ENCODE measurements around the gene SLC16A5. TPM values are rescaled to one million over a fixed set of nuclear protein-coding genes. Genes with fewer than 3 reads are reported as not detected.

The SLC16A5 gene
- total RNA-seq, 1 experiment from 2014 or later = 32.4 TPM

DNA sequence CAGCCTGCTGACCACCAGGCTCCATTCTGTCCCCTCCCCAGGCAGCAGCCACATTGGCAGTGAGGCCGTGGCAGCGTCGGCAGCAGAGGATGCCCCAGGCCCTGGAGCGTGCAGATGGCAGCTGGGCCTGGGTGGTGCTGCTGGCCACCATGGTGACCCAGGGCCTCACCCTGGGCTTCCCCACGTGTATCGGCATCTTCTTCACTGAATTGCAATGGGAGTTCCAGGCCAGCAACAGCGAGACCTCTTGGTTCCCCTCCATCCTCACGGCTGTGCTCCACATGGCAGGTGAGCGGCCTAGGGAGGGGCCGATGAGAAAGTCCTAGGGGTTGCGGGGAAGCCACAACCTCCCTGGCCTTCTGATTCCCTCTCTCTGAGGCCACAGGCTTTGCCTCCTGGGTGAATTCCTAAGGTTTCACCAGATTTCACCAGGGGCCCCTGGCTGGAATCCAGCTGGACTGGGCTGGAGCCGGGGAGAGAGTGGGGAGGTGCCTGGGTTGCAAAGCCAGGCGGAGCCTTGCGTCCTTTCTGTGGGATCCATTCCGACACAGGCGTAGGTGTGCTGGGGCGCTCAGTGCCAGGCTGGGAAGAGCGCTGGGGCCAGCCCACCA lies 5.9 kb downstream of the SLC16A5 start:
- CTCF ChIA-PET = interaction anchor here (0.6 to 4.1 kb wide), 4 partner anchors 12 to 1663 kb away, joined by 3 to 18 read pairs (median 5); no protein-coding TSS in a partner anchor
- TF ChIP-seq, protein P1, sequence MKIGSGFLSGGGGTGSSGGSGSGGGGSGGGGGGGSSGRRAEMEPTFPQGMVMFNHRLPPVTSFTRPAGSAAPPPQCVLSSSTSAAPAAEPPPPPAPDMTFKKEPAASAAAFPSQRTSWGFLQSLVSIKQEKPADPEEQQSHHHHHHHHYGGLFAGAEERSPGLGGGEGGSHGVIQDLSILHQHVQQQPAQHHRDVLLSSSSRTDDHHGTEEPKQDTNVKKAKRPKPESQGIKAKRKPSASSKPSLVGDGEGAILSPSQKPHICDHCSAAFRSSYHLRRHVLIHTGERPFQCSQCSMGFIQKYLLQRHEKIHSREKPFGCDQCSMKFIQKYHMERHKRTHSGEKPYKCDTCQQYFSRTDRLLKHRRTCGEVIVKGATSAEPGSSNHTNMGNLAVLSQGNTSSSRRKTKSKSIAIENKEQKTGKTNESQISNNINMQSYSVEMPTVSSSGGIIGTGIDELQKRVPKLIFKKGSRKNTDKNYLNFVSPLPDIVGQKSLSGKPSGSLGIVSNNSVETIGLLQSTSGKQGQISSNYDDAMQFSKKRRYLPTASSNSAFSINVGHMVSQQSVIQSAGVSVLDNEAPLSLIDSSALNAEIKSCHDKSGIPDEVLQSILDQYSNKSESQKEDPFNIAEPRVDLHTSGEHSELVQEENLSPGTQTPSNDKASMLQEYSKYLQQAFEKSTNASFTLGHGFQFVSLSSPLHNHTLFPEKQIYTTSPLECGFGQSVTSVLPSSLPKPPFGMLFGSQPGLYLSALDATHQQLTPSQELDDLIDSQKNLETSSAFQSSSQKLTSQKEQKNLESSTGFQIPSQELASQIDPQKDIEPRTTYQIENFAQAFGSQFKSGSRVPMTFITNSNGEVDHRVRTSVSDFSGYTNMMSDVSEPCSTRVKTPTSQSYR (CRISPR knock-in tag; IDR thresholded peaks at IDR 0.05) = no peak
- no peak for TF ChIP-seq RORB (CRISPR knock-in tag; IDR thresholded peaks at IDR 0.05)
- TF ChIP-seq, protein P2, sequence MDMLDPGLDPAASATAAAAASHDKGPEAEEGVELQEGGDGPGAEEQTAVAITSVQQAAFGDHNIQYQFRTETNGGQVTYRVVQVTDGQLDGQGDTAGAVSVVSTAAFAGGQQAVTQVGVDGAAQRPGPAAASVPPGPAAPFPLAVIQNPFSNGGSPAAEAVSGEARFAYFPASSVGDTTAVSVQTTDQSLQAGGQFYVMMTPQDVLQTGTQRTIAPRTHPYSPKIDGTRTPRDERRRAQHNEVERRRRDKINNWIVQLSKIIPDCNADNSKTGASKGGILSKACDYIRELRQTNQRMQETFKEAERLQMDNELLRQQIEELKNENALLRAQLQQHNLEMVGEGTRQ (CRISPR knock-in tag; IDR thresholded peaks at IDR 0.05) = no peak
- TF ChIP-seq ZNF121 (CRISPR knock-in tag; IDR thresholded peaks at IDR 0.05) = no peak
- TF ChIP-seq, protein P3, sequence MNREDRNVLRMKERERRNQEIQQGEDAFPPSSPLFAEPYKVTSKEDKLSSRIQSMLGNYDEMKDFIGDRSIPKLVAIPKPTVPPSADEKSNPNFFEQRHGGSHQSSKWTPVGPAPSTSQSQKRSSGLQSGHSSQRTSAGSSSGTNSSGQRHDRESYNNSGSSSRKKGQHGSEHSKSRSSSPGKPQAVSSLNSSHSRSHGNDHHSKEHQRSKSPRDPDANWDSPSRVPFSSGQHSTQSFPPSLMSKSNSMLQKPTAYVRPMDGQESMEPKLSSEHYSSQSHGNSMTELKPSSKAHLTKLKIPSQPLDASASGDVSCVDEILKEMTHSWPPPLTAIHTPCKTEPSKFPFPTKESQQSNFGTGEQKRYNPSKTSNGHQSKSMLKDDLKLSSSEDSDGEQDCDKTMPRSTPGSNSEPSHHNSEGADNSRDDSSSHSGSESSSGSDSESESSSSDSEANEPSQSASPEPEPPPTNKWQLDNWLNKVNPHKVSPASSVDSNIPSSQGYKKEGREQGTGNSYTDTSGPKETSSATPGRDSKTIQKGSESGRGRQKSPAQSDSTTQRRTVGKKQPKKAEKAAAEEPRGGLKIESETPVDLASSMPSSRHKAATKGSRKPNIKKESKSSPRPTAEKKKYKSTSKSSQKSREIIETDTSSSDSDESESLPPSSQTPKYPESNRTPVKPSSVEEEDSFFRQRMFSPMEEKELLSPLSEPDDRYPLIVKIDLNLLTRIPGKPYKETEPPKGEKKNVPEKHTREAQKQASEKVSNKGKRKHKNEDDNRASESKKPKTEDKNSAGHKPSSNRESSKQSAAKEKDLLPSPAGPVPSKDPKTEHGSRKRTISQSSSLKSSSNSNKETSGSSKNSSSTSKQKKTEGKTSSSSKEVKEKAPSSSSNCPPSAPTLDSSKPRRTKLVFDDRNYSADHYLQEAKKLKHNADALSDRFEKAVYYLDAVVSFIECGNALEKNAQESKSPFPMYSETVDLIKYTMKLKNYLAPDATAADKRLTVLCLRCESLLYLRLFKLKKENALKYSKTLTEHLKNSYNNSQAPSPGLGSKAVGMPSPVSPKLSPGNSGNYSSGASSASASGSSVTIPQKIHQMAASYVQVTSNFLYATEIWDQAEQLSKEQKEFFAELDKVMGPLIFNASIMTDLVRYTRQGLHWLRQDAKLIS (CRISPR knock-in tag; IDR thresholded peaks at IDR 0.05; ENCODE audit: borderline replicate concordance) = no peak
- no peak for TF ChIP-seq ZNF671 (CRISPR knock-in tag; IDR thresholded peaks at IDR 0.05)
- no peak for TF ChIP-seq ZBTB21 (CRISPR knock-in tag; IDR thresholded peaks at IDR 0.05; ENCODE audit: borderline replicate concordance)
- TF ChIP-seq, protein P4, sequence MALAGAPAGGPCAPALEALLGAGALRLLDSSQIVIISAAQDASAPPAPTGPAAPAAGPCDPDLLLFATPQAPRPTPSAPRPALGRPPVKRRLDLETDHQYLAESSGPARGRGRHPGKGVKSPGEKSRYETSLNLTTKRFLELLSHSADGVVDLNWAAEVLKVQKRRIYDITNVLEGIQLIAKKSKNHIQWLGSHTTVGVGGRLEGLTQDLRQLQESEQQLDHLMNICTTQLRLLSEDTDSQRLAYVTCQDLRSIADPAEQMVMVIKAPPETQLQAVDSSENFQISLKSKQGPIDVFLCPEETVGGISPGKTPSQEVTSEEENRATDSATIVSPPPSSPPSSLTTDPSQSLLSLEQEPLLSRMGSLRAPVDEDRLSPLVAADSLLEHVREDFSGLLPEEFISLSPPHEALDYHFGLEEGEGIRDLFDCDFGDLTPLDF (CRISPR knock-in tag; IDR thresholded peaks at IDR 0.05) = no peak
- no peak for TF ChIP-seq RELA (CRISPR knock-in tag; IDR thresholded peaks at IDR 0.05; ENCODE audit: borderline replicate concordance)
- no peak for TF ChIP-seq NR3C1 (CRISPR knock-in tag; conservative IDR thresholded peaks at IDR 0.05; ENCODE audit: low read depth)
- TF ChIP-seq, protein P5, sequence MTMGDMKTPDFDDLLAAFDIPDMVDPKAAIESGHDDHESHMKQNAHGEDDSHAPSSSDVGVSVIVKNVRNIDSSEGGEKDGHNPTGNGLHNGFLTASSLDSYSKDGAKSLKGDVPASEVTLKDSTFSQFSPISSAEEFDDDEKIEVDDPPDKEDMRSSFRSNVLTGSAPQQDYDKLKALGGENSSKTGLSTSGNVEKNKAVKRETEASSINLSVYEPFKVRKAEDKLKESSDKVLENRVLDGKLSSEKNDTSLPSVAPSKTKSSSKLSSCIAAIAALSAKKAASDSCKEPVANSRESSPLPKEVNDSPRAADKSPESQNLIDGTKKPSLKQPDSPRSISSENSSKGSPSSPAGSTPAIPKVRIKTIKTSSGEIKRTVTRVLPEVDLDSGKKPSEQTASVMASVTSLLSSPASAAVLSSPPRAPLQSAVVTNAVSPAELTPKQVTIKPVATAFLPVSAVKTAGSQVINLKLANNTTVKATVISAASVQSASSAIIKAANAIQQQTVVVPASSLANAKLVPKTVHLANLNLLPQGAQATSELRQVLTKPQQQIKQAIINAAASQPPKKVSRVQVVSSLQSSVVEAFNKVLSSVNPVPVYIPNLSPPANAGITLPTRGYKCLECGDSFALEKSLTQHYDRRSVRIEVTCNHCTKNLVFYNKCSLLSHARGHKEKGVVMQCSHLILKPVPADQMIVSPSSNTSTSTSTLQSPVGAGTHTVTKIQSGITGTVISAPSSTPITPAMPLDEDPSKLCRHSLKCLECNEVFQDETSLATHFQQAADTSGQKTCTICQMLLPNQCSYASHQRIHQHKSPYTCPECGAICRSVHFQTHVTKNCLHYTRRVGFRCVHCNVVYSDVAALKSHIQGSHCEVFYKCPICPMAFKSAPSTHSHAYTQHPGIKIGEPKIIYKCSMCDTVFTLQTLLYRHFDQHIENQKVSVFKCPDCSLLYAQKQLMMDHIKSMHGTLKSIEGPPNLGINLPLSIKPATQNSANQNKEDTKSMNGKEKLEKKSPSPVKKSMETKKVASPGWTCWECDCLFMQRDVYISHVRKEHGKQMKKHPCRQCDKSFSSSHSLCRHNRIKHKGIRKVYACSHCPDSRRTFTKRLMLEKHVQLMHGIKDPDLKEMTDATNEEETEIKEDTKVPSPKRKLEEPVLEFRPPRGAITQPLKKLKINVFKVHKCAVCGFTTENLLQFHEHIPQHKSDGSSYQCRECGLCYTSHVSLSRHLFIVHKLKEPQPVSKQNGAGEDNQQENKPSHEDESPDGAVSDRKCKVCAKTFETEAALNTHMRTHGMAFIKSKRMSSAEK (CRISPR knock-in tag; IDR thresholded peaks at IDR 0.05; ENCODE audit: borderline replicate concordance) = no peak
- TF ChIP-seq ZNF232 (CRISPR knock-in tag; IDR thresholded peaks at IDR 0.05) = no peak
- TF ChIP-seq, protein P6, sequence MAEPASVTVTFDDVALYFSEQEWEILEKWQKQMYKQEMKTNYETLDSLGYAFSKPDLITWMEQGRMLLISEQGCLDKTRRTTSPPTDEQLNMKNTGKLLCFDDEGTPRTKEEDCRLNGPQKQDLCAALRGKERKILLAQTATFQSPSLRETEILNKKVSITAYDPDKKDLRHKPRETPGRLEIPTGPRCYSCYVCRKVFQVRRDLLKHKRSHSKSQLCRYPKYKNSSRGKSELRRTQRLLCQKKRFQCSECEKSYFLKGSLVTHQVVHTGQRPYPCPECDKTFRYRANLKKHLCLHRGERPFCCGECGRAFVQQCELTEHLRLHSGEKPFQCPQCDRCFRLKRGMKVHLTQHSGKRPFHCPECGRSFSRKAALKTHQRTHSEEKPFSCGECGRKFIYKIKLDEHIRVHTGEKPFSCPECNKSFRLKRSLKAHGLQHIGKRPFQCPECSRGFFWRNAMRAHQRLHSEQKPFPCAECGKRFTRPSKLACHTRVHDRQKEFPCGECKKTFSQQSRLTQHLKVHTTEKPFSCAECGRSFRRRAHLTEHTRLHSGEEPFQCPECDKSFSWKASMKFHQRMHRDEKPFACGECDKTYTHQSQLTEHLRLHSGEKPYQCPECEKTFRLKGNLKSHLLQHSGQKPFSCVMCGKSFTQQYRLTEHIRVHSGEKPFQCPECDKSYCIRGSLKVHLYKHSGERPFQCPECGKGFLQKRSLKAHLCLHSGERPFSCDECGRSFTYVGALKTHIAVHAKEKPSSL (CRISPR knock-in tag; conservative IDR thresholded peaks at IDR 0.05) = no peak
- no peak overlapping the region; the same call in 1 of the 2 replicates for H3K27ac Mint-ChIP-seq

More for the DNA sequence above, 5.9 kb downstream of the SLC16A5 start:
- no peak overlapping the region for H3K4me3 Mint-ChIP-seq
- DNase-seq (ENCODE audit: low spot score) (no peak), ATAC-seq (no peak)
- no peaks in the 10 kb centered on the region; the same call in 1 of the 2 replicates for H3K27me3 Mint-ChIP-seq (ENCODE audit: low read depth)
- H3K4me1 Mint-ChIP-seq = peaks cover 45% of the 10 kb centered on the region
- POLR2A ChIA-PET = interaction anchor here (0.6 kb wide), 1 partner anchor 333 kb away, joined by 3 read pairs; no protein-coding TSS in a partner anchor
- peaks cover 10% of the 10 kb centered on the region; the same call in 1 of the 2 replicates for H3K36me3 Mint-ChIP-seq
- no peaks in the 10 kb centered on the region for H3K9me3 Mint-ChIP-seq
